ENCODE results near the gene PRKD2. TPM values are rescaled to one million over a fixed set of nuclear protein-coding genes. Genes with fewer than 3 reads are reported as not detected.
A peak's percentile ranks its signal among the peaks of the same experiment; 100 is the strongest.

PRKD2 gene
- total RNA-seq, 1 experiment from 2014 or later, result 98.3 TPM

- H3K36me3 Mint-ChIP-seq (ENCODE audit: insufficient read depth, unreplicated experiment), result peaks cover 90% of the 10 kb centered on the region
- CTCF ChIA-PET, result interaction anchor here (0.9 to 1.0 kb wide), 4 partner anchors 9 to 33 kb away, joined by 3 to 6 read pairs (median 5); no protein-coding TSS in a partner anchor
- H3K4me1 Mint-ChIP-seq (ENCODE audit: low read depth, unreplicated experiment), result peaks cover 28% of the 10 kb centered on the region
- intact Hi-C loops (cut with micrococcal nuclease; ENCODE audit: unreplicated experiment), result no loop called here
- no peak for DNase-seq
- H3K9me3 Mint-ChIP-seq (ENCODE audit: low read depth, unreplicated experiment), result no peaks in the 10 kb centered on the region
- H3K27me3 Mint-ChIP-seq (ENCODE audit: unreplicated experiment), result no peaks in the 10 kb centered on the region
- peak overlapping the region; percentile 94 for H3K4me3 Mint-ChIP-seq (ENCODE audit: low read depth, unreplicated experiment)
- peak overlapping the region; percentile 96 for H3K27ac Mint-ChIP-seq (ENCODE audit: unreplicated experiment)
- no TSS peak for BruUV-seq (replicated peaks)
- TF ChIP-seq, protein P1, sequence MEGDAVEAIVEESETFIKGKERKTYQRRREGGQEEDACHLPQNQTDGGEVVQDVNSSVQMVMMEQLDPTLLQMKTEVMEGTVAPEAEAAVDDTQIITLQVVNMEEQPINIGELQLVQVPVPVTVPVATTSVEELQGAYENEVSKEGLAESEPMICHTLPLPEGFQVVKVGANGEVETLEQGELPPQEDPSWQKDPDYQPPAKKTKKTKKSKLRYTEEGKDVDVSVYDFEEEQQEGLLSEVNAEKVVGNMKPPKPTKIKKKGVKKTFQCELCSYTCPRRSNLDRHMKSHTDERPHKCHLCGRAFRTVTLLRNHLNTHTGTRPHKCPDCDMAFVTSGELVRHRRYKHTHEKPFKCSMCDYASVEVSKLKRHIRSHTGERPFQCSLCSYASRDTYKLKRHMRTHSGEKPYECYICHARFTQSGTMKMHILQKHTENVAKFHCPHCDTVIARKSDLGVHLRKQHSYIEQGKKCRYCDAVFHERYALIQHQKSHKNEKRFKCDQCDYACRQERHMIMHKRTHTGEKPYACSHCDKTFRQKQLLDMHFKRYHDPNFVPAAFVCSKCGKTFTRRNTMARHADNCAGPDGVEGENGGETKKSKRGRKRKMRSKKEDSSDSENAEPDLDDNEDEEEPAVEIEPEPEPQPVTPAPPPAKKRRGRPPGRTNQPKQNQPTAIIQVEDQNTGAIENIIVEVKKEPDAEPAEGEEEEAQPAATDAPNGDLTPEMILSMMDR (IDR thresholded peaks at IDR 0.05; ENCODE audit: unreplicated experiment), result no peak
Observed at GRCh38 chr19:46717716-46718143, 816 bp upstream of the PRKD2 start.

- peaks cover 93% of the 10 kb centered on the region for H3K36me3 Mint-ChIP-seq (ENCODE audit: insufficient read depth, unreplicated experiment)
- H3K27me3 Mint-ChIP-seq (ENCODE audit: unreplicated experiment), result no peaks in the 10 kb centered on the region
- DNase-seq, result no peak
- TF ChIP-seq, protein P1 (IDR thresholded peaks at IDR 0.05; ENCODE audit: unreplicated experiment), result no peak
- H3K4me1 Mint-ChIP-seq (ENCODE audit: low read depth, unreplicated experiment), result peaks cover 28% of the 10 kb centered on the region
- H3K4me3 Mint-ChIP-seq (ENCODE audit: low read depth, unreplicated experiment), result peak overlapping the region; percentile 94
- intact Hi-C loops (cut with micrococcal nuclease; ENCODE audit: unreplicated experiment), result no loop called here
- H3K9me3 Mint-ChIP-seq (ENCODE audit: low read depth, unreplicated experiment), result no peaks in the 10 kb centered on the region
- BruUV-seq (replicated peaks), result TSS peak; percentile 26
- CTCF ChIA-PET, result interaction anchor here (0.6 to 1.5 kb wide), 4 partner anchors 25 to 947 kb away, joined by 3 to 16 read pairs (median 7); partner anchors contain the start of gene DACT3
- peak overlapping the region; percentile 96 for H3K27ac Mint-ChIP-seq (ENCODE audit: unreplicated experiment)
Observed at GRCh38 chr19:46716672-46717033, 261 bp downstream of the PRKD2 start.

DNA sequence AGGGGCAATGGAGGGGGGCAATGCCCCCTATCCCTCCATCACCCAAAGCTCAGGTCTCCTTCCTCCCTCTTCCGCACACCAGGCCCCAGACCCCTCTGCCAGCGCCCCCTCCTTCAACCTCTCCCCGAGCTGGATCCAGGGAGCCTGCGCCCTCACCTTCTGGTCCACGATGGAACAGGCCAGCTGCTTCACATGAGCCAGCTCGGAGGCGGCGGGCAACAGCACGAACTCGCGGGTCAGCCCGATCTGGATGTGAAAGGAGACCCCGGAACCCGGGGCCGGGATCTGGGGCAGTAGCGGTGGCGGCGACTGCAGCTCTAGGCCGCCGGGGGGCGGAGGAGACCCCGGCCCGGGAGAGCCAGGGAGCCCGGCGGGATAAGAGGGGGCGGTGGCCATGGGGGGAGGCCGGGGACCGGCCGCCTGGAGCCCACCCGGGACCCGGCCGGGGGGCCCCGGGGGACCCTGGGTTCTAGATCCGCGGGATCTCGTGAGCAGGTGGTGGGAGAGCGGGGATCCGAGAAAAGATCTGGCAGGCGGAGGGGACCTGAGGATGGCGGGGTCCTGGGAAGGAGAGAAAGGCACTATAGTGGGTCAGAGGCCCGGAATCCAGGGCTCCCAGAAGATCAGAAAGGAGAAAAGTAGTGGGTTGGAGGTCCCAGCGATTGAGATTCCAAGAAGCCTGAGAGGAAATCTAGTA lies 791 bp downstream of the PRKD2 start:
- TF ChIP-seq, protein P1 (IDR thresholded peaks at IDR 0.05; ENCODE audit: unreplicated experiment), result no peak
- peak overlapping the region; percentile 96 for H3K27ac Mint-ChIP-seq (ENCODE audit: unreplicated experiment)
- CTCF ChIA-PET, result interaction anchor here (0.6 to 1.5 kb wide), 4 partner anchors 13 to 947 kb away, joined by 3 to 16 read pairs (median 8); partner anchors contain the start of gene DACT3
- intact Hi-C loops (cut with micrococcal nuclease; ENCODE audit: unreplicated experiment), result no loop called here
- H3K4me1 Mint-ChIP-seq (ENCODE audit: low read depth, unreplicated experiment), result peaks cover 28% of the 10 kb centered on the region
- no peaks in the 10 kb centered on the region for H3K9me3 Mint-ChIP-seq (ENCODE audit: low read depth, unreplicated experiment)
- peak overlapping the region; percentile 94 for H3K4me3 Mint-ChIP-seq (ENCODE audit: low read depth, unreplicated experiment)
- H3K36me3 Mint-ChIP-seq (ENCODE audit: insufficient read depth, unreplicated experiment), result peaks cover 89% of the 10 kb centered on the region
- H3K27me3 Mint-ChIP-seq (ENCODE audit: unreplicated experiment), result no peaks in the 10 kb centered on the region
- BruUV-seq (replicated peaks), result no TSS peak
- peak; percentile 41 for DNase-seq

GRCh38 chr19:46715620-46715974 lies 1.3 kb downstream of the PRKD2 start:
- Mint-ChIP-seq H3K4me1 (ENCODE audit: low read depth, unreplicated experiment) (peaks cover 28% of the 10 kb centered on the region), H3K9me3 (ENCODE audit: low read depth, unreplicated experiment) (no peaks in the 10 kb centered on the region), H3K27ac (ENCODE audit: unreplicated experiment) (peak overlapping the region; percentile 96), H3K27me3 (ENCODE audit: unreplicated experiment) (no peaks in the 10 kb centered on the region), H3K36me3 (ENCODE audit: insufficient read depth, unreplicated experiment) (peaks cover 85% of the 10 kb centered on the region), H3K4me3 (ENCODE audit: low read depth, unreplicated experiment) (peak overlapping the region; percentile 94)
- CTCF ChIA-PET, result interaction anchor here (0.8 to 1.5 kb wide), 2 partner anchors 14 to 54 kb away, joined by 9 to 16 read pairs; partner anchors contain the start of gene DACT3
- no peak for DNase-seq
- BruUV-seq (replicated peaks), result no TSS peak
- intact Hi-C loops (cut with micrococcal nuclease; ENCODE audit: unreplicated experiment), result no loop called here
- TF ChIP-seq, protein P1 (IDR thresholded peaks at IDR 0.05; ENCODE audit: unreplicated experiment), result no peak

All from Calu3 (cell line).